ENCODE measurements around the gene PRELID2.
"Not testable (repeated sequence)": the region's sequence is repeated elsewhere in the genome, so short reads cannot be mapped to it uniquely, and the experiment has no call there.

Gene PRELID2

DNA sequence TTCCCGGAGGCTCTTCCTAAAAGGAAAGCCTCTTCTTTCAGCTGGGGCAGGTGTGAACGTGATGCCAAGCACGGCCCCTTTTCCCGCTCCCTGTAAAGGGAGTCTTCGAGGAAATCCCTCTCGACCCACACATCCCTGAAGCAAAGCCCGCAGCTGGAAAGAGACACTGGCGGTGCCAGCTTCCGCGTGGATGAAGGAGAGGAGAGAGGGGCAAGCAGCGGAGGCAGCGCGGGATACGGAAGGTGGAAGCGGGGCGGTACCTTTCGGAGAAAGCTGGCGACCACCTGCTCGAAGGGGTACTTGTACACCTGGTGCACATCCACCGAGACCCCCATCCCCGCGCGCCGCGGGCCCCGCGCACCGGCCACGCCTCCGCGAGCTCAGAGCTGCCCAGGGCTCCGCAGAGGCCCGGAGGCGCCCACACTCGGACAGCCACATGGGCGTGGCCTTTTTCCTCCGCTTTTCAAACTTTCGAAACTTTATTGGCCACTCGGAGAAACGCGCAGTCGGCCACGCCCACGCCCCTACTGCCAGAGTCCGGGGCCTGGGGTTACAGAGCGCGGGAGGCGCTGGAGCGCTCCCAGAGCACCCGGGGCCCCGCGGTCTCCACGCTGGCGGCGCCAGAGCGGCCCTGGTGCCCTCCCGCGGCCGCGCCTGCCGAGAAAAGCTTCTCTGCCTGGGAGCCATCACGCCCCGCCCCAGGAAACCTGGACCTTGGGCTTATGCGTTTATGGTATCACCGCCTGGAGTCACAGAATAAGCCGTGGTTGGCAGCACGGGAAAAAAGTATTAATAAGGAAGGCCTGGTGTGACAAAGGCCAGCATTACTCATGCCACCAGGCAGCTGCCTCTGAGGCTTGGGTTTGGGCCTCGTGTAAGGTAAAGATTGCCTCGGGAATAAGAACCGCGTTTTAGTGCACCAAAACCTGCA, at the start of gene PRELID2:
PRELID2 (minus strand) TSS at position 426 of the 931 bp plus-strand sequence; CDS start at position 335, 91 bp downstream.
- peak; percentile 71 for DNase-seq

DNA sequence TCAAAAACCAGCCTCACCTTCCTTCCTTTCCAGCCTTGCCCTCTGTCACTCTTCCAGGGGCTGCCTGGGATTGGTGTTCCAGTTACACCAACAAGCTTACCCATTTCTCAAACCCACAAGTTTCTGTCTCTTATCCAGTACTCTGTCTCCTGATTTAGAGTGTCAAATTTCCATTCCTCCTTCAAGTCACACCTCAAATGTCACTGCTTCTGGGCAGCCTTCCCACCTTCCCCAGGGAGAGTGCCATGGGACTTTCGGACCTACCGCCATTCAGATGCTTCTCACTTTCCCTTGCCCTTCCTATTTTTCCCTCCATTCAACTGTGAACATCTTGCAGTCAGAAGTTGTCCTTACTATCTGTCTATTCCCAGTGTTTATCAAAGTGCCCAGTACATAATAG, 39.6 kb upstream of the PRELID2 start:
- DNase-seq, result no peak

GRCh38 chr5:145872914-145873313, 37.8 kb upstream of the PRELID2 start, which contains the start of gene GRXCR2:
Gene GRXCR2 (minus strand): TSS chr5:145873014. CDS start chr5:145872968, 46 bp downstream.
- DNase-seq, result no peak

- DNase-seq, result no peak
These were observed 37.3 kb upstream of the PRELID2 start for GRCh38 chr5:145872486-145872885.

- DNase-seq, result no peak
These were observed 34.6 kb upstream of the PRELID2 start for GRCh38 chr5:145869753-145870152.

DNA sequence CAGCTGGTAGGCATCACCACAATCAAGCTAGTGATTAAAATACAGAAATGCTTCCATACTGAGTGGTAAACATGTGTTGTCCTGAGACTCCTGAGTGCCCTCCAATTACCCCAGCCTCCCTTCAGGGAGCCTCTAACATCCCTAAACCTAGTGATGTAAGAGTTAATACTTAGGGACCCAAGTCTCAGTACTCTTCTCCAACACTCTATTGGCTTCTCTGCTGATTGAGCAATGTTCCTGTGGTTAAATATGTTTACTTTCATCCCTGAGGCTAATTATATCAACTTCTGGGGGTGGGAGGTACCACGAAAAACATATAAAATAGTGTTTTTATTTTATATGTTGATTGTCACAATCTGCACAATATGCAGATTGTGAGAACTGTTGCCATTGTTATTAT, 32.7 kb upstream of the PRELID2 start:
- DNase-seq, result no peak

DNA sequence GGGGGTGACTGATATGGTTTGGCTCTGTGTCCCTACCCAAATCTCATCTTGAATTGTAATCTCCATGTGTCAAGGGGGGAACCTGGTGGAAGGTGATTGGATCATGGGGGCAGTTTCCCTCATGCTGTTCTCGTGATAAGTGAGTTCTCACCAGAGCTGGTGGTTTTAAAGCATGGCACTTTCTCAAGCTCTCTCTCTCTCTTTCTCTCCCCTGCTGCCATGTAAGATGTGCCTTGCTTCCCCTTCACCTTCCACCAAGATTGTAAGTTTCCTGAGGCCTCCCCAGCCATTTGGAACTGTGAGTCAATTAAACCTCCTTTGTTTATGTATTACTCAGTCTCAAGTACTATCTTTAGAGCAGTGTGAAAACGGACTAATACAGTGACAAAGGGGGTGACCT, 29.3 kb upstream of the PRELID2 start:
- not testable (repeated sequence) for DNase-seq

DNA sequence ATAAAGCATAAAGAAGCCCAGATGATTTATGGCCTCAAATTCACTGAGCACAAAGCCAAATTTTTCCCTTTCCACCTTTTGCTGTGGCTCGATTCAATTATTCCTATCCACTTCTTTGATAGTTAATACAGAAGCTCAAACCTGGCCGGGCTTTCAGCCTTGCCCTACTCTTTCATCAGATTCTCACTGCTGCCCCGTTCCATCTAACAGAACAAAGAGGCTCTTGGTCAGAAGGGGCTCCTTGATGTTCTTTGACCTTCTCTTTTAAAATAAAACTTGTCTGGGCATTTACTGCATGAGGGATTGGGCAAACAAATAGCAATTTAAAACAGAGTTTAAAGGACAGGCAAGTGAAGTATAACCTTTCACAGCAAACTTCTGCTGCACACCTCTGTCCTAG, 27.9 kb upstream of the PRELID2 start:
- no peak for DNase-seq

DNA sequence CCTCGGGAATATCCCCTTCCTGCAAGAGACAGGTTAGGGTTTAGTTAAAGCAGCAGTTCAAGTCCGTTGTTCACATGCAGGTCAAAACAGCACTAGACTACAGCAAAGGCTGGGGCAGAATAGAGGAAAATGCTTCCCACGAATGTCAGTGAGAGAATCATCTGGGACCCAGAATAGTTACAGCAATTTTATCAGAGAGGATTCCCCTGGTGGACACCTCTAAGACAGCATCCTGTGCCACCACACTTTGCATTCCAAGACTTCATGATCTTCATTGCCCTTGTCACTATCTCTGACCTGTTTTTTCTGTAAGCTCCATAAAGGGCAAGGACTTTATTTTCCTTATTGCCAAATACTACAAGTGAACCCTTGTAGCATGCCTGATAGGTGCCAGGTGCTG, 24.8 kb upstream of the PRELID2 start:
- DNase-seq, result no peak

GRCh38 chr5:145859453-145859852, 24.3 kb upstream of the PRELID2 start:
- DNase-seq, result no peak

- DNase-seq, result no peak
These were observed 23.8 kb upstream of the PRELID2 start for GRCh38 chr5:145858959-145859358.

GRCh38 chr5:145856285-145856818, 21.2 kb upstream of the PRELID2 start:
- DNase-seq, result no peak

DNA sequence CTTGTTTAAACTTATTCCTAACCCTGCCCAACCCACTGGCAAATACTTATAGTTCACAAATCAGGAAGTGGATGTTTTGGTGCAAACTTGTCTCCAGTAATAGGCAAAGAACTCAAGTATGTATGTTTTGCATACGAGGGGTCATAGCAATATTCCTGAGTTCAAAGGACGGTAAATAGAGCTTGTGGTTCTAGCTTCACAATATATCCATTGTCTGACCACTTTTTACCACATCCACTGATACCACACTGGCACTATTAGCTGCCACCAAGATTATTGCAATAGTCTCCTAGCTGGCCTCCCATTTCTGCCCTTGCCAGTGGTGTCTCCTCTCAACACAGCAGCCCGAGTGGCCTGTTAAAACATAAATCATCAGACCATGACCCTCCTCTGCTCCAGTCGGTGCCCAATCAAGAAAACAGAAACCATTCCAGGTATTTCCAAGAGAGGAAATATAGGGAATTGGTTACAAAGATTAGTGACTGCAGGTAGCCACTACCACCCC, 20.7 kb upstream of the PRELID2 start:
- DNase-seq, result no peak

GRCh38 chr5:145854651-145855258, 19.6 kb upstream of the PRELID2 start:
- no peak for DNase-seq

- no peak for DNase-seq
These were observed 18.7 kb upstream of the PRELID2 start for GRCh38 chr5:145853781-145854376.

DNA sequence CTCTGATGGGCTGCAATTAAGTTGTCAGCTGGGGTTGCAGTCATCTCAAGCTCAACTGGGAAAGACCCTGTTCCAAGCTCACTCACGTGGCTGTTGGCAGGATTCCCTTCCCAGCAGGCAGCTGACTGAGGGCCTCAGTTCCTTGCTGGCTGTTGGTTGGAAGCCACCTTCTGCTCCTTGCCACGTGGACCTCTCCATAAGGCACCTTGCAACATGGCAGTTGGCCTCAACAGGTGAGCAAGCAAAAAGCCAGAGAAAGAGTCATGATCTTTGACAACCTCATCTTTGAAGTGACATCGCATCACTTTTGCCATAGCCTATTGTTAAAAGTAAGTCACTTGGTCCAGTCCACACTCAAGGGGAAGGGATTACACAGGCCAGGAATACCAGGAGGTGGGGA, 17.8 kb upstream of the PRELID2 start:
- no peak for DNase-seq

DNA sequence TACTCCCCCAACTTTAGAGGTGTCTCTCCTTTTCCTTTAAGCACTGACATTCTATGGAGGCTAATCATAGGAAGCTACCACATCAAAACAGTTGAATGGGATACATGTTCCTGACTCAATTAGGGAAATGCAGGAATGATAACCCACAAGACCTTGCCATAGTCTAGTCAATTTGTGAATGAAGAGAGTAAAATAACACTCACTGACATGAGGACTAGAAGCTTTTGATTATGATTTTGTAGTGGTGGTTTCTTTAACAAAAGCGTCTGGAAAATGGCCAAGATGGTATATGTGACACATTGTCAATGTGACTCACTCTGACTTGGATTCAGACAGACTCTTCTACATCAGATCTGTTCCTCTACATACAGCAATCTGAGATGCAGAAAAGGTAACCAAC, 13.7 kb upstream of the PRELID2 start:
- DNase-seq, result no peak

DNA sequence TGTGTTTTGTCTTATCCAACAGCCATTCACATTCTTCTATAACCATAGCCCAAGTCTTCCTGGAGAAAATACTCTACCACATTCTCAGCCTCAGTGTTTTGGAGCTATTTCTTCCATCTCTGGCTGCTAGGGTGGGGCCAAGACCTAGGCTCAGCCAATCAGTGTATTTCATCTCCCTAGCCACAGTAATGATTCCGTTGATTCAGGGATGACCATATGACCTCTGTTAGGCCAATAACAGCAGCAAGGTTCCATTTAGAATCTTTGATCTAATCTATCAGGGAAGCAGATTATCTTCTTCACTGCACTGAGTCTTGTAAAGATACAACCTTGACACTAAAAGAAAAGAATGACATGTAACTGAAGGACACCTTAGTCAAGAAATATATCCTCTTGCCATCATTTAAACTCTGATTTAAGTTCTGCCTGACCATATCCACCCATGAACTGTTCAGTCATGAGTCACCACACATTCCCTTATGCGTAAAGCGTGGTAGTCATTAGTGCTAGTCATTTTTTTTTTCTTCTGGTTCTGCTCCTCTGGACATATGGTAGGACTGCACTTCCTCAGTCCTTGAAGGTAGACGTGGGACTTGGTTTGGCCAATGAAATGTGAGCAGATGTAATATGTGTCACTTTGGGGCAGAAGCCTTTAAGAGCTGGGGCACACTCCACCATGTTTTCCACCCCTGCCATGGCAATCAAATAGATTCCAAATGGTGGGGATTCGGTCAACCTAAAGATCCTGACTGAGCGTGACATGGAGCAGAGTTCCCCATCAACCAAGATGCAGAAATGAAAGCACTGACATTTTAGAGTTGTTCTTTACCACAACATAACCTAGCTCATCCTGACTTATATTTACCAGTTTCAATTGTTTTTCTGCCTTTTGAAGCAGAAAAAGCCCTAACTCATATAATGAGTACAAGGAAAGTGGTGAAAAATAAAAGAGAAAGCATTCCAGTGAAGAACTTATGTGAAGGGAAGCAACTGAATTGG, 12.7 kb upstream of the PRELID2 start:
- no peak for DNase-seq

- DNase-seq, result no peak
These were observed 10.9 kb upstream of the PRELID2 start for GRCh38 chr5:145846081-145846480.

DNA sequence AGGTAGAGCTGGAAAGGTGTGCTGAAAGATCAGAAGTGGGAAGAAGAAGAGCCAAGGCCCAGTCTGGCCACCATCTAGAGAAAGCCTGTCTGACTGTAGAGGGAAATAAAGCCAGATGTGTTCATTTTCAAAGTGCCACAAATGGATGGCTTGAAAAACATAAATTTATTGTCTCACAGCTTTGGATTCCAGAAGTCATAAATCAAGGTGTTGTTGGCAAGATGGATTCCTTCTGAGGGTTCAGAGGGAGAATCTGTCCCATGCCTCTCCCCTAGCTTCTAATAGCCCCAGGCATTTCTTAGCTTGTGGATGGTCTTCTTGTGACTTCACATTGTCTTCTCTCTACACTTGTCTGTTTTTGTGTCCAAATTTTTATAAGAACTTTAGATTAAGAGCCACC, 6.2 kb upstream of the PRELID2 start:
- DNase-seq, result no peak

- no peak for DNase-seq
These were observed 5.5 kb upstream of the PRELID2 start for GRCh38 chr5:145840458-145841132.

All from NCI-H1048 (cell line).